Mammary microvascular endothelial cell (primary cell): Measurements from ENCODE around the gene LIN28B. TPM values are rescaled to one million over a fixed set of nuclear protein-coding genes. Genes with fewer than 3 reads are reported as not detected.

Experiments
- total RNA-seq: library from RNA; depleted of rRNA; stranded (reverse); fragments of >200 nt; gene quantifications from 2 replicates; pipeline ENCODE4 v1.2.3, GENCODE V29; 2015

LIN28B gene, protein sequence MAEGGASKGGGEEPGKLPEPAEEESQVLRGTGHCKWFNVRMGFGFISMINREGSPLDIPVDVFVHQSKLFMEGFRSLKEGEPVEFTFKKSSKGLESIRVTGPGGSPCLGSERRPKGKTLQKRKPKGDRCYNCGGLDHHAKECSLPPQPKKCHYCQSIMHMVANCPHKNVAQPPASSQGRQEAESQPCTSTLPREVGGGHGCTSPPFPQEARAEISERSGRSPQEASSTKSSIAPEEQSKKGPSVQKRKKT
- not detected in 2 replicates for total RNA-seq

GRCh38 chr6:104956731-104957294, at the start of gene LIN28B:
Gene LIN28B (plus strand): TSS chr6:104957107. CDS start chr6:104957251, 144 bp downstream.

Other genes starting within 250 kb of the LIN28B start
- 7.4 and 7.5 TPM in 2 replicates for gene HACE1, start 97.2 kb upstream of the LIN28B start, total RNA-seq
- 0.34 and 1.3 TPM in 2 replicates for gene POPDC3, start 222.9 kb downstream of the LIN28B start, total RNA-seq